ENCODE measurements around the gene C1QTNF6.

GRCh38 chr22:37154925-37155712 is 32.9 kb downstream of the C1QTNF6 start:
- TF ChIP-seq EZH2 (IDR thresholded peaks at IDR 0.05; ENCODE audit: insufficient read depth, low read length), result no peak
- no peak for TF ChIP-seq CTCF (IDR thresholded peaks at IDR 0.05; ENCODE audit: insufficient read depth, low read depth, low read length)

Measured in astrocyte (in vitro differentiated cells and primary cell).